Neural crest cell (in vitro differentiated cells): Measurements from ENCODE around the gene PBX4. TPM values are rescaled to one million over a fixed set of nuclear protein-coding genes. Genes with fewer than 3 reads are reported as not detected.
A peak's percentile ranks its signal among the peaks of the same experiment; 100 is the strongest.

Experiments
- DNase-seq: peaks from one replicate; pipeline ENCODE4 v3.0.0; 2021; ENCODE audit warnings: low read depth, mixed read lengths, low spot score
- H3K27ac Mint-ChIP-seq: one replicate; pipeline ENCODE4 v1.8.0; 2021; ENCODE audit warnings: mild to moderate bottlenecking, mixed read lengths; ENCODE audit not compliant: unreplicated experiment
- H3K27me3 Mint-ChIP-seq: 2 replicates; pipeline ENCODE4 v1.8.0; 2021; ENCODE audit warnings: low read depth, mild to moderate bottlenecking, mixed read lengths
- H3K36me3 Mint-ChIP-seq: 2 replicates; pipeline ENCODE4 v1.8.0; 2021; ENCODE audit warnings: low read depth, mild to moderate bottlenecking, mixed read lengths
- H3K4me1 Mint-ChIP-seq: 2 replicates; pipeline ENCODE4 v1.8.0; 2021; ENCODE audit warnings: mixed read lengths
- H3K4me3 Mint-ChIP-seq: one replicate; pipeline ENCODE4 v1.8.0; 2021; ENCODE audit warnings: mild to moderate bottlenecking, mixed read lengths
- H3K9me3 Mint-ChIP-seq: 2 replicates; pipeline ENCODE4 v1.8.0; 2021; ENCODE audit warnings: mixed read lengths
- CTCF ChIP-seq: fragments of 200-600 bp; sonication (generic); conservative IDR thresholded peaks from 2 replicates; pipeline ENCODE4 v1.5.0; 2021; ENCODE audit warnings: antibody characterized with exemption, mild to moderate bottlenecking
- total RNA-seq: library from RNA; stranded (reverse); gene quantifications from 2 replicates; pipeline ENCODE4 v1.2.1, GENCODE V29; 2021

PBX4 gene
- total RNA-seq, 1 donor from 2014 or later: 7.7 TPM

DNA sequence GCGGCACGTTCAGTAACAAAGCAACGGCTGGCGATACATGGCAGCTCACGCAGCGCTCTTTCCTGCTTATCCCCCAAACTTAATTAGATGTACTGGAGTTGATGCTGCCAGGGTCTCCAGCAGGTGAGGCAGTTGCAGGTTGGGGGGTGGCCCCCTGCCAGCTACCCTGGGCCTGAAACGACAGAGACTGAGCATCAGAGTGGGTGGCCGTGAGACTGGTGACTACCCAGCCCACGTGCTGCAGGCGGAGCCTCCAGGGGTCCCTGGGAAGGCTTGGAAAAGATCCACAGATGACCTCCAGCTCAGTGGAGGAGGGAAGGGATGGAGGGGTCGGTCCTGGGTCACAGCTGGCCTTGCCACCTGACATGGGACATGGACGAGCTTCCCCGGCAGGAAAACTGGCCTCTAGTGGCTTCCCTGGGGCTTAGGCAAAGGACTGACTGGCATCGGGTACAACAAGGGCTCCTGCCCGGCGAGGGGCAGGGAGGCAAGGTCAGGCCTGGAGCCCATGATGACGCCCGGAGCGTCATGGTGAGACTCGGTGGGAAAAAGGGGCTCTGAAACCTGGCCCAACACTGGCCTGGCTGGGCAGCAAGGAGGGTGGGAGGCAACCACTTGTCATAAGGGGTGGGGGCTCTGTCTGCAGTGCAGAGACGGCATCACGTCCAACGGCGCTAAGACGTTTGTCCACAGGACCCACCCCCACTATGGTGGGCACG is 56.4 kb downstream of the PBX4 start:
- H3K27ac Mint-ChIP-seq: peak overlapping the region; percentile 43
- no peak overlapping the region for H3K4me3 Mint-ChIP-seq
- no peak for TF ChIP-seq CTCF

GRCh38 chr19:19559931-19560330 is 58.6 kb downstream of the PBX4 start:
- Mint-ChIP-seq H3K27ac (no peak overlapping the region), H3K27me3 (no peaks in the 10 kb centered on the region), H3K4me1 (no peaks in the 10 kb centered on the region), H3K9me3 (no peaks in the 10 kb centered on the region), H3K4me3 (no peak overlapping the region), H3K36me3 (peaks cover 3% of the 10 kb centered on the region)
- no peak for DNase-seq
- TF ChIP-seq CTCF: no peak

More for the DNA sequence above, 56.4 kb downstream of the PBX4 start:
- H3K9me3 Mint-ChIP-seq: no peaks in the 10 kb centered on the region
- H3K36me3 Mint-ChIP-seq: peaks cover 3% of the 10 kb centered on the region
- DNase-seq: no peak
- H3K27me3 Mint-ChIP-seq: no peaks in the 10 kb centered on the region
- H3K4me1 Mint-ChIP-seq: no peaks in the 10 kb centered on the region

GRCh38 chr19:19558636-19559035 is 59.9 kb downstream of the PBX4 start:
- DNase-seq: no peak
- H3K4me3 Mint-ChIP-seq: no peak overlapping the region
- no peak for TF ChIP-seq CTCF
- no peaks in the 10 kb centered on the region for H3K36me3 Mint-ChIP-seq
- H3K27me3 Mint-ChIP-seq: no peaks in the 10 kb centered on the region
- H3K9me3 Mint-ChIP-seq: no peaks in the 10 kb centered on the region
- peak overlapping the region; percentile 73 for H3K27ac Mint-ChIP-seq
- H3K4me1 Mint-ChIP-seq: no peaks in the 10 kb centered on the region

DNA sequence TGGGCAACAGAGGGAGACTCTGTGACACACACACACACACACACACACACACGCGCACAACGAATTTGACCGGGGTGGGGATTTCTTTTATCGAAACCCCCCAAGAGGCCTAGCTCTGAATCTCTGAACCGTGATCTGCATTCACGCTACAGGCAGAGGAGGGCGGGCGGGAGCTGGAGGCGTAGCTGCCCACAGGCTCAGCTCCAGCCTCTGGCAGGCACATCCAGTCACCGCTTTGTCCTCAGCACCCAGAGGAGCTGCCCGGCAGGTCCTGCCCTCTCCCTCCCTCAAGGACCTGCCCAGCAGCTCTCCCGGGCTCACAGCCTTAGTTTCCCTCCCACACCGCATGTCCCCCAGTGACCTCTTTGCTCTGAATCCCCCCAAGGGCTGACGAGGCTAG is 60.4 kb downstream of the PBX4 start:
- TF ChIP-seq CTCF: no peak
- no peak for DNase-seq
- no peaks in the 10 kb centered on the region for H3K36me3 Mint-ChIP-seq
- H3K27ac Mint-ChIP-seq: no peak overlapping the region
- H3K27me3 Mint-ChIP-seq: no peaks in the 10 kb centered on the region
- H3K9me3 Mint-ChIP-seq: no peaks in the 10 kb centered on the region
- no peak overlapping the region for H3K4me3 Mint-ChIP-seq
- H3K4me1 Mint-ChIP-seq: no peaks in the 10 kb centered on the region

- peak; percentile 70 for DNase-seq
- H3K36me3 Mint-ChIP-seq: no peaks in the 10 kb centered on the region
- no peak overlapping the region for H3K4me3 Mint-ChIP-seq
- H3K27ac Mint-ChIP-seq: no peak overlapping the region
- TF ChIP-seq CTCF: peak; percentile 75
- H3K9me3 Mint-ChIP-seq: no peaks in the 10 kb centered on the region
- no peaks in the 10 kb centered on the region for H3K27me3 Mint-ChIP-seq
- no peaks in the 10 kb centered on the region for H3K4me1 Mint-ChIP-seq
Observed at GRCh38 chr19:19554074-19555023, 64.1 kb downstream of the PBX4 start.
